ENCODE measurements around the gene DNM2.
A peak's percentile ranks its signal among the peaks of the same experiment; 100 is the strongest.

The DNM2 gene

DNA sequence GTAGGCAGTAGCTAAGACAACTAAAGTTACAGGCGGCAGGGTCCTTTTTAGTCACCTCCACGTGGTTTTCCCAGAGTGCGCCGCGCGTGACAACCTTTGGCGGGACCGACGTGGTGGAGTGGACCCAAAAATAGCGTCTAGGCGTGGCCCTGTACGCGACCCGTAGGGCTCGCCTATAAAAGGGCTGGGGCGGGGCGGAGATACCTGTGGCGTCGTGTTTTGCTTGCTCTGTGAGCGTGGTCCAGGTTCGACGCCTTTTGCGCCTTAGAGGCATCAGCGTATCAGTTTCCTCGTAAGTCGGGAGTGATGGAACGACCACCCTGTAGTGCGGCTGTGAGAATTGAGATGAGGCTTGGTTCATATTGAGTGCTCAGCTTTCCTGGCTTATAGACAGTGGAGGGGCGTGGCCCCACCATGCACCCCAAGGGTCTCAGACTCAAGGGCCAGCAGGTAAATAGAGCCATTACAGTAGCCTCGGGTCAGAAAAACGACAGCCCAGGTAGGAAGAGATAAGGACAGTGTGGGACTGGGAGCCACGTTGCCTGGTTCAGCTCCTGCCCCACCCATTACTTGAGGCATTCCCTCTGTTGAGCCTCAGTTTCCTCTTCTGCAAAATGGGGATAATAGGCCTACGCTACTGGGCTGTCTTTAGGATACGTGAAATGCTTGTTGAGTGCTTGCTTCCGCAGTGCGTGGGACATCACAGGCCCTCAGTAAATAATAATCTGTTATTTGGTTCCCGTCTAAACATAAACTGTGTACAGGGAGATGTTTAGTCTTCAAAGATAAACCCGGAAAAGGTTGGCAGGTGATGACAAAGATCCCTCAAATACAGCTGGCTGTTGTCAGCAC, 118.8 kb downstream of the DNM2 start (continued):
- TF ChIP-seq KLF9 (tag by site-specific recombination; IDR thresholded peaks at IDR 0.05; ENCODE audit: low read depth) (peak; percentile 76), ZNF560 (tag by site-specific recombination; IDR thresholded peaks at IDR 0.05; ENCODE audit: borderline replicate concordance) (no peak), ZNF791 (tag by site-specific recombination; IDR thresholded peaks at IDR 0.05) (no peak), ZNF701 (tag by site-specific recombination; IDR thresholded peaks at IDR 0.05) (no peak), ZNF404 (tag by site-specific recombination; IDR thresholded peaks at IDR 0.05) (no peak), ZNF341 (tag by site-specific recombination; IDR thresholded peaks at IDR 0.05; ENCODE audit: low read depth) (no peak), ZNF23 (tag by site-specific recombination; IDR thresholded peaks at IDR 0.05; ENCODE audit: borderline replicate concordance) (no peak), KLF7 (tag by site-specific recombination; IDR thresholded peaks at IDR 0.05; ENCODE audit: borderline replicate concordance) (peak; percentile 98), ZNF654 (tag by site-specific recombination; IDR thresholded peaks at IDR 0.05; ENCODE audit: low read depth) (no peak), EGR2 (tag by site-specific recombination; IDR thresholded peaks at IDR 0.05; ENCODE audit: low read depth) (no peak), ZNF112 (tag by site-specific recombination; IDR thresholded peaks at IDR 0.05) (no peak), ZNF776 (tag by site-specific recombination; IDR thresholded peaks at IDR 0.05; ENCODE audit: borderline replicate concordance) (no peak), ZNF221 (tag by site-specific recombination; IDR thresholded peaks at IDR 0.05; ENCODE audit: borderline replicate concordance) (no peak), ZBTB17 (tag by site-specific recombination; IDR thresholded peaks at IDR 0.05) (no peak), ZNF223 (tag by site-specific recombination; IDR thresholded peaks at IDR 0.05) (no peak), ZNF140 (tag by site-specific recombination; IDR thresholded peaks at IDR 0.05) (no peak), ZNF292 (tag by site-specific recombination; IDR thresholded peaks at IDR 0.05; ENCODE audit: borderline replicate concordance, low read depth) (no peak), ZNF510 (tag by site-specific recombination; IDR thresholded peaks at IDR 0.05; ENCODE audit: insufficient replicate concordance) (no peak), ZNF664 (tag by site-specific recombination; IDR thresholded peaks at IDR 0.05) (peak; percentile 17; the same call in 1 of the 2 replicates), ZNF501 (tag by site-specific recombination; IDR thresholded peaks at IDR 0.05) (no peak; the same call in 1 of the 2 replicates), ZFP69B (tag by site-specific recombination; IDR thresholded peaks at IDR 0.05) (peak; percentile 93), SCRT1 (tag by site-specific recombination; IDR thresholded peaks at IDR 0.05; ENCODE audit: borderline replicate concordance) (peak; percentile 87), ZNF248 (tag by site-specific recombination; IDR thresholded peaks at IDR 0.05) (no peak), ZSCAN30 (tag by site-specific recombination; IDR thresholded peaks at IDR 0.05) (no peak), ZSCAN23 (tag by site-specific recombination; IDR thresholded peaks at IDR 0.05) (peak; percentile 87)
- TF ChIP-seq, protein P1, sequence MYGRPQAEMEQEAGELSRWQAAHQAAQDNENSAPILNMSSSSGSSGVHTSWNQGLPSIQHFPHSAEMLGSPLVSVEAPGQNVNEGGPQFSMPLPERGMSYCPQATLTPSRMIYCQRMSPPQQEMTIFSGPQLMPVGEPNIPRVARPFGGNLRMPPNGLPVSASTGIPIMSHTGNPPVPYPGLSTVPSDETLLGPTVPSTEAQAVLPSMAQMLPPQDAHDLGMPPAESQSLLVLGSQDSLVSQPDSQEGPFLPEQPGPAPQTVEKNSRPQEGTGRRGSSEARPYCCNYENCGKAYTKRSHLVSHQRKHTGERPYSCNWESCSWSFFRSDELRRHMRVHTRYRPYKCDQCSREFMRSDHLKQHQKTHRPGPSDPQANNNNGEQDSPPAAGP (tag by site-specific recombination; IDR thresholded peaks at IDR 0.05), result no peak
- TF ChIP-seq, protein P2, sequence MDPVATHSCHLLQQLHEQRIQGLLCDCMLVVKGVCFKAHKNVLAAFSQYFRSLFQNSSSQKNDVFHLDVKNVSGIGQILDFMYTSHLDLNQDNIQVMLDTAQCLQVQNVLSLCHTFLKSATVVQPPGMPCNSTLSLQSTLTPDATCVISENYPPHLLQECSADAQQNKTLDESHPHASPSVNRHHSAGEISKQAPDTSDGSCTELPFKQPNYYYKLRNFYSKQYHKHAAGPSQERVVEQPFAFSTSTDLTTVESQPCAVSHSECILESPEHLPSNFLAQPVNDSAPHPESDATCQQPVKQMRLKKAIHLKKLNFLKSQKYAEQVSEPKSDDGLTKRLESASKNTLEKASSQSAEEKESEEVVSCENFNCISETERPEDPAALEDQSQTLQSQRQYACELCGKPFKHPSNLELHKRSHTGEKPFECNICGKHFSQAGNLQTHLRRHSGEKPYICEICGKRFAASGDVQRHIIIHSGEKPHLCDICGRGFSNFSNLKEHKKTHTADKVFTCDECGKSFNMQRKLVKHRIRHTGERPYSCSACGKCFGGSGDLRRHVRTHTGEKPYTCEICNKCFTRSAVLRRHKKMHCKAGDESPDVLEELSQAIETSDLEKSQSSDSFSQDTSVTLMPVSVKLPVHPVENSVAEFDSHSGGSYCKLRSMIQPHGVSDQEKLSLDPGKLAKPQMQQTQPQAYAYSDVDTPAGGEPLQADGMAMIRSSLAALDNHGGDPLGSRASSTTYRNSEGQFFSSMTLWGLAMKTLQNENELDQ (tag by site-specific recombination; IDR thresholded peaks at IDR 0.05; ENCODE audit: low read depth), result no peak
- TF ChIP-seq, protein P3, sequence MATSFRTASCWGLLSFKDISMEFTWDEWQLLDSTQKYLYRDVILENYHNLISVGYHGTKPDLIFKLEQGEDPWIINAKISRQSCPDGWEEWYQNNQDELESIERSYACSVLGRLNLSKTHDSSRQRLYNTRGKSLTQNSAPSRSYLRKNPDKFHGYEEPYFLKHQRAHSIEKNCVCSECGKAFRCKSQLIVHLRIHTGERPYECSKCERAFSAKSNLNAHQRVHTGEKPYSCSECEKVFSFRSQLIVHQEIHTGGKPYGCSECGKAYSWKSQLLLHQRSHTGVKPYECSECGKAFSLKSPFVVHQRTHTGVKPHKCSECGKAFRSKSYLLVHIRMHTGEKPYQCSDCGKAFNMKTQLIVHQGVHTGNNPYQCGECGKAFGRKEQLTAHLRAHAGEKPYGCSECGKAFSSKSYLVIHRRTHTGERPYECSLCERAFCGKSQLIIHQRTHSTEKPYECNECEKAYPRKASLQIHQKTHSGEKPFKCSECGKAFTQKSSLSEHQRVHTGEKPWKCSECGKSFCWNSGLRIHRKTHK (tag by site-specific recombination; IDR thresholded peaks at IDR 0.05), result no peak
- TF ChIP-seq, protein P4, sequence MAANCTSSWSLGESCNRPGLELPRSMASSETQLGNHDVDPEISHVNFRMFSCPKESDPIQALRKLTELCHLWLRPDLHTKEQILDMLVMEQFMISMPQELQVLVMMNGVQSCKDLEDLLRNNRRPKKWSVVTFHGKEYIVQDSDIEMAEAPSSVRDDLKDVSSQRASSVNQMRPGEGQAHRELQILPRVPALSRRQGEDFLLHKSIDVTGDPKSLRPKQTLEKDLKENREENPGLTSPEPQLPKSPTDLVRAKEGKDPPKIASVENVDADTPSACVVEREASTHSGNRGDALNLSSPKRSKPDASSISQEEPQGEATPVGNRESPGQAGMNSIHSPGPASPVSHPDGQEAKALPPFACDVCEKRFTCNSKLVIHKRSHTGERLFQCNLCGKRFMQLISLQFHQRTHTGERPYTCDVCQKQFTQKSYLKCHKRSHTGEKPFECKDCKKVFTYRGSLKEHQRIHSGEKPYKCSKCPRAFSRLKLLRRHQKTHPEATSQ (tag by site-specific recombination; IDR thresholded peaks at IDR 0.05), result peak; percentile 37; the same call in 1 of the 2 replicates
- TF ChIP-seq, protein P5, sequence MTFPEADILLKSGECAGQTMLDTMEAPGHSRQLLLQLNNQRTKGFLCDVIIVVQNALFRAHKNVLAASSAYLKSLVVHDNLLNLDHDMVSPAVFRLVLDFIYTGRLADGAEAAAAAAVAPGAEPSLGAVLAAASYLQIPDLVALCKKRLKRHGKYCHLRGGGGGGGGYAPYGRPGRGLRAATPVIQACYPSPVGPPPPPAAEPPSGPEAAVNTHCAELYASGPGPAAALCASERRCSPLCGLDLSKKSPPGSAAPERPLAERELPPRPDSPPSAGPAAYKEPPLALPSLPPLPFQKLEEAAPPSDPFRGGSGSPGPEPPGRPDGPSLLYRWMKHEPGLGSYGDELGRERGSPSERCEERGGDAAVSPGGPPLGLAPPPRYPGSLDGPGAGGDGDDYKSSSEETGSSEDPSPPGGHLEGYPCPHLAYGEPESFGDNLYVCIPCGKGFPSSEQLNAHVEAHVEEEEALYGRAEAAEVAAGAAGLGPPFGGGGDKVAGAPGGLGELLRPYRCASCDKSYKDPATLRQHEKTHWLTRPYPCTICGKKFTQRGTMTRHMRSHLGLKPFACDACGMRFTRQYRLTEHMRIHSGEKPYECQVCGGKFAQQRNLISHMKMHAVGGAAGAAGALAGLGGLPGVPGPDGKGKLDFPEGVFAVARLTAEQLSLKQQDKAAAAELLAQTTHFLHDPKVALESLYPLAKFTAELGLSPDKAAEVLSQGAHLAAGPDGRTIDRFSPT (tag by site-specific recombination; IDR thresholded peaks at IDR 0.05), result no peak
